ENCODE measurements around the gene PHACTR2. TPM values are rescaled to one million over a fixed set of nuclear protein-coding genes. Genes with fewer than 3 reads are reported as not detected.
A peak's percentile ranks its signal among the peaks of the same experiment; 100 is the strongest.

The PHACTR2 gene
- total and polyA plus RNA-seq, 11 donors: 10.2 to 101 (median 67.9) TPM

- peak overlapping the region in 11 of 12 donors; percentile 49 to 97 (median 80) for H3K4me3 ChIP-seq
- H3K36me3 ChIP-seq: no peaks in the 10 kb centered on the region
- ATAC-seq: no peak
- intact Hi-C loops (cut with DNase I): loop anchor here in 4 of 10 donors (5.0 to 10.0 kb wide), 3 partner anchors 52 to 67 kb away; no protein-coding TSS in a partner anchor
- 40 to 54% (median 47%) methylated on average over 5 of the region's 5 CpGs for WGBS, 4 donors
- H3K27ac ChIP-seq: peak overlapping the region; percentile 94 to 99 (median 96)
- H3K9me3 ChIP-seq: peaks cover 0 to 27% (median 0%) of the 10 kb centered on the region in 12 donors
- no peak for DNase-seq
- peaks cover 0 to 54% (median 24%) of the 10 kb centered on the region in 12 donors for H3K4me1 ChIP-seq
- TF ChIP-seq POLR2A (IDR thresholded peaks at IDR 0.05): no peak
- TF ChIP-seq, protein P1, sequence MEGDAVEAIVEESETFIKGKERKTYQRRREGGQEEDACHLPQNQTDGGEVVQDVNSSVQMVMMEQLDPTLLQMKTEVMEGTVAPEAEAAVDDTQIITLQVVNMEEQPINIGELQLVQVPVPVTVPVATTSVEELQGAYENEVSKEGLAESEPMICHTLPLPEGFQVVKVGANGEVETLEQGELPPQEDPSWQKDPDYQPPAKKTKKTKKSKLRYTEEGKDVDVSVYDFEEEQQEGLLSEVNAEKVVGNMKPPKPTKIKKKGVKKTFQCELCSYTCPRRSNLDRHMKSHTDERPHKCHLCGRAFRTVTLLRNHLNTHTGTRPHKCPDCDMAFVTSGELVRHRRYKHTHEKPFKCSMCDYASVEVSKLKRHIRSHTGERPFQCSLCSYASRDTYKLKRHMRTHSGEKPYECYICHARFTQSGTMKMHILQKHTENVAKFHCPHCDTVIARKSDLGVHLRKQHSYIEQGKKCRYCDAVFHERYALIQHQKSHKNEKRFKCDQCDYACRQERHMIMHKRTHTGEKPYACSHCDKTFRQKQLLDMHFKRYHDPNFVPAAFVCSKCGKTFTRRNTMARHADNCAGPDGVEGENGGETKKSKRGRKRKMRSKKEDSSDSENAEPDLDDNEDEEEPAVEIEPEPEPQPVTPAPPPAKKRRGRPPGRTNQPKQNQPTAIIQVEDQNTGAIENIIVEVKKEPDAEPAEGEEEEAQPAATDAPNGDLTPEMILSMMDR (IDR thresholded peaks at IDR 0.05): no peak
- no peaks in the 10 kb centered on the region for H3K27me3 ChIP-seq
Observed at GRCh38 chr6:143680141-143680540, 2.4 kb downstream of the PHACTR2 start.

- WGBS, 4 donors: 96 to 99% (median 97%) methylated on average over 3 of the region's 3 CpGs
- TF ChIP-seq POLR2A (IDR thresholded peaks at IDR 0.05): no peak
- TF ChIP-seq, protein P1 (IDR thresholded peaks at IDR 0.05): no peak
- H3K36me3 ChIP-seq: no peaks in the 10 kb centered on the region
- DNase-seq (no peak), ATAC-seq (no peak)
- H3K9me3 ChIP-seq: peaks cover 0 to 27% (median 0%) of the 10 kb centered on the region in 12 donors
- no peaks in the 10 kb centered on the region for H3K27me3 ChIP-seq
- H3K4me3 ChIP-seq: no peak overlapping the region
- H3K4me1 ChIP-seq: peaks cover 0 to 43% (median 20%) of the 10 kb centered on the region in 12 donors
- H3K27ac ChIP-seq: no peak overlapping the region
- intact Hi-C loops (cut with DNase I): loop anchor here in 4 of 10 donors (5.0 to 10.0 kb wide), 3 partner anchors 49 to 64 kb away; no protein-coding TSS in a partner anchor
Observed at GRCh38 chr6:143682805-143683204, 5.0 kb downstream of the PHACTR2 start.

DNA sequence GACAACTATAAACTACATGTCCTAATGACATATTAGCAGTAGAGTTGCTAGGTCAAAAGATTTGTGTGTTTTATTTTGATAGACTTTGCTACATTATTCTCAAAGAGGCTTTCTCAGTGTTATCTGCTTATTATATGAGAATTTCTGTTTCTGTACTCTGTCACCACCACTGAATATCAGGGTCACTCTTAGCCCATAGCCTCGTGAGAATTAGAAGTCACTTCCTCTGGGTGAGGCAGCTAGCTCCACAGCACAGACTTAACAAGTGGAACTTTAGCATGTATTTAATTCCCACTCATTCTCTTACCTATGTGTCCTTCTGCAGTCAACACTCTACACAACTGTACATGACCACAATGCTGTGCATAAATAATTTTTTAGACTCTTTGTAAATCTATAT is 6.7 kb downstream of the PHACTR2 start:
- DNase-seq (no peak), ATAC-seq (peak in 1 of 4 donors; percentile 28)
- no peak for TF ChIP-seq POLR2A (IDR thresholded peaks at IDR 0.05)
- TF ChIP-seq, protein P1 (IDR thresholded peaks at IDR 0.05): no peak
- Histone ChIP-seq H3K27me3 (no peaks in the 10 kb centered on the region), H3K9me3 (peaks cover 0 to 27% (median 0%) of the 10 kb centered on the region in 12 donors), H3K4me1 (peaks cover 0 to 42% (median 28%) of the 10 kb centered on the region in 12 donors), H3K4me3 (no peak overlapping the region), H3K36me3 (no peaks in the 10 kb centered on the region), H3K27ac (no peak overlapping the region)
- WGBS, 4 donors: 15 to 36% (median 28%) methylated on average over 1 of the region's 1 CpG
- intact Hi-C loops (cut with DNase I): loop anchor here in 4 of 10 donors (5.0 to 10.0 kb wide), 3 partner anchors 48 to 63 kb away; no protein-coding TSS in a partner anchor

DNA sequence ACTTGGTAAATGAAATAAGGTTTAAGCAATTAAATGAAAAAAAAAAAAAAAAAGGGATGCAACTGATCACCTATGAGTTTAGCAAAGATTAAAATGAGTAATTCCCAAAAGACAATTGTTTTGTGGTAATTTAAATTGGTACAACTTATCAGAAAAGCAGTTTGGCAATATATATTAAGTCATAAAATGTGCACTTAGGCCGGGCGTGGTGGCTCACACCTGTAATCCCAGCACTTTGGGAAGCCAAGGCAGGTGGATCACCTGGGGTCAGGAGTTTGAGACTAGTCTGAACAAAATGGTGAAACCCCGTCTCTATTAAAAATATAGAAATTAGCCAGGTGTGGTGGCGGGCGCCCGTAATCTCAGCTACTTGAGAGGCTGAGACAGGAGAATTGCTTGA is 7.9 kb downstream of the PHACTR2 start:
- Histone ChIP-seq H3K4me3 (no peak overlapping the region), H3K9me3 (peaks cover 0 to 27% (median 0%) of the 10 kb centered on the region in 12 donors), H3K27me3 (no peaks in the 10 kb centered on the region), H3K4me1 (peaks cover 0 to 50% (median 33%) of the 10 kb centered on the region in 12 donors), H3K27ac (no peak overlapping the region), H3K36me3 (no peaks in the 10 kb centered on the region)
- intact Hi-C loops (cut with DNase I): loop anchor here in 2 of 10 donors (10.0 kb wide), 1 partner anchor 59 kb away; no protein-coding TSS in a partner anchor
- ATAC-seq (no peak), DNase-seq (no peak)
- WGBS, 4 donors: 97 to 99% (median 98%) methylated on average over 6 of the region's 6 CpGs
- no peak for TF ChIP-seq POLR2A (IDR thresholded peaks at IDR 0.05)
- TF ChIP-seq, protein P1 (IDR thresholded peaks at IDR 0.05): no peak

Data from heart left ventricle (tissue), 16 donors.